HepG2 (cell line): ENCODE results near the gene PPM1H. TPM values are rescaled to one million over a fixed set of nuclear protein-coding genes. Genes with fewer than 3 reads are reported as not detected.

ENCODE experiments used
- ARID3A ChIP-seq: IDR thresholded peaks from 2 replicates; pipeline ENCODE4 v1.6.1; 2012; ENCODE audit warnings: low read depth, low read length, improper control_type of control experiment
- CEBPB ChIP-seq: IDR thresholded peaks from 2 replicates; pipeline ENCODE4 v1.6.1; 2011; ENCODE audit warnings: low read depth, low read length, improper control_type of control experiment, borderline replicate concordance
- ERF ChIP-seq: IDR thresholded peaks from 2 replicates; pipeline ENCODE4 v1.6.1; 2018; ENCODE audit warnings: missing biosample characterization, missing genetic modification reagents
- KLF12 ChIP-seq: sonication (generic); formaldehyde crosslinking; IDR thresholded peaks from 2 replicates; pipeline ENCODE4 v1.4.0; 2020; ENCODE audit warnings: missing genetic modification reagents, borderline replicate concordance
- LCORL ChIP-seq, 2 experiments: fragments of 450-650 bp in 1 of 2; sonication (generic) in 1 of 2; formaldehyde crosslinking in 1 of 2; IDR thresholded peaks; 2 replicates each; pipeline versions ENCODE4 v1.5.0 to v1.6.1; 2017 to 2020; ENCODE audit warnings: antibody characterized with exemption in 1 of 2, missing genetic modification reagents in 1 of 2
- RBAK ChIP-seq: sonication (generic); formaldehyde crosslinking; IDR thresholded peaks from 2 replicates; pipeline ENCODE4 v1.5.1; 2020; ENCODE audit warnings: mild to moderate bottlenecking, missing genetic modification reagents
- THAP9 ChIP-seq: sonication (generic); formaldehyde crosslinking; IDR thresholded peaks from 2 replicates; pipeline ENCODE4; 2020; ENCODE audit warnings: missing genetic modification reagents, mild to moderate bottlenecking, borderline replicate concordance
- USF2 ChIP-seq, 2 experiments: sonication (generic) in 1 of 2; formaldehyde crosslinking in 1 of 2; IDR thresholded peaks; 2 replicates each; pipeline versions ENCODE4 v1.5.1 to v1.6.1; 2011 to 2020; ENCODE audit warnings: borderline replicate concordance in 1 of 2, low read depth in 1 of 2, low read length in 1 of 2, mild to moderate bottlenecking in 1 of 2, missing genetic modification reagents in 1 of 2, moderate library complexity in 1 of 2
- ZC3H4 ChIP-seq: sonication (generic); formaldehyde crosslinking; IDR thresholded peaks from 2 replicates; pipeline ENCODE4 v1.4.0; 2020; ENCODE audit warnings: missing genetic modification reagents, borderline replicate concordance
- ZMAT3 ChIP-seq: sonication (generic); formaldehyde crosslinking; conservative IDR thresholded peaks from 2 replicates; pipeline ENCODE4 v1.7.0; 2021; ENCODE audit warnings: missing genetic modification reagents
- ZNF20 ChIP-seq: sonication (generic); formaldehyde crosslinking; IDR thresholded peaks from 2 replicates; pipeline ENCODE4 v1.4.0; 2020; ENCODE audit warnings: mild to moderate bottlenecking, moderate library complexity, missing genetic modification reagents
- ZNF318 ChIP-seq: sonication (generic); formaldehyde crosslinking; IDR thresholded peaks from 2 replicates; pipeline ENCODE4 v1.4.0; 2020; ENCODE audit warnings: mild to moderate bottlenecking, missing genetic modification reagents
- ZNF572 ChIP-seq: sonication (generic); formaldehyde crosslinking; IDR thresholded peaks from 2 replicates; pipeline ENCODE4 v1.5.1; 2020; ENCODE audit warnings: mild to moderate bottlenecking, missing genetic modification reagents
- ZSCAN31 ChIP-seq: sonication (generic); formaldehyde crosslinking; IDR thresholded peaks from 2 replicates; pipeline ENCODE4 v1.5.0; 2020; ENCODE audit warnings: low read depth, mild to moderate bottlenecking, missing genetic modification reagents
- polyA plus RNA-seq, 8 experiments: library from polyadenylated mRNA; depleted of rRNA in 3 of 8; stranded (reverse) in 7 of 8; unstranded in 1 of 8; fragments of >200 nt; fragmentation: Illumina TruSeq in 4 of 8; extraction: Trizol in 4 of 8; gene quantifications; 2 replicates each; pipeline versions ENCODE4 v1.2.1 to v1.2.3, GENCODE V29; 2011 to 2016; ENCODE audit warnings: low read depth in 4 of 8, missing spikeins in 1 of 8, mixed read lengths in 1 of 8; ENCODE audit not compliant: insufficient read depth in 1 of 8
- total RNA-seq, 5 experiments: library from RNA; depleted of rRNA; stranded (reverse); fragments of >200 nt; fragmentation: Illumina TruSeq; extraction: Trizol; gene quantifications; 2 replicates each; pipeline ENCODE4 v1.2.3, GENCODE V29; 2016; ENCODE audit warnings: low read depth in 1 of 5

The PPM1H gene
- total and polyA plus RNA-seq, 2 of the 13 experiments (the other 11 are each of a cell fraction or from before 2014, with no cell fraction given): 29.1 to 38.1 TPM

- TF ChIP-seq LCORL (IDR thresholded peaks at IDR 0.05) (no peak), LCORL (CRISPR knock-in tag; IDR thresholded peaks at IDR 0.05) (no peak), THAP9 (CRISPR knock-in tag) (no peak), ZNF20 (CRISPR knock-in tag) (no peak), RBAK (no peak), KLF12 (CRISPR knock-in tag) (no peak), ARID3A (no peak), ZMAT3 (CRISPR knock-in tag) (no peak), ZNF572 (CRISPR knock-in tag) (no peak), CEBPB (peak; percentile 86), ZC3H4 (CRISPR knock-in tag) (no peak), ERF (CRISPR knock-in tag) (no peak), ZSCAN31 (CRISPR knock-in tag) (no peak), USF2 (IDR thresholded peaks at IDR 0.05; ENCODE audit: low read depth, low read length) (no peak), USF2 (CRISPR knock-in tag; IDR thresholded peaks at IDR 0.05; ENCODE audit: borderline replicate concordance) (no peak), ZNF318 (CRISPR knock-in tag) (no peak)
Observed at GRCh38 chr12:62928632-62929031, 6.3 kb downstream of the PPM1H start (continued).
